GM19238 (cell line): ENCODE data around the gene TMEM62.
"Not testable (repeated sequence)": the region's sequence is repeated elsewhere in the genome, so short reads cannot be mapped to it uniquely, and the experiment has no call there.

ENCODE experiments used
- DNase-seq: peaks from one replicate; pipeline ENCODE4 v3.0.0; 2011; ENCODE audit warnings: low spot score; ENCODE audit not compliant: insufficient read length

TMEM62 gene

GRCh38 chr15:43208052-43209002 is 74.9 kb downstream of the TMEM62 start:
- no peak for DNase-seq

- no peak for DNase-seq
Measured at GRCh38 chr15:43209059-43209824, 75.9 kb downstream of the TMEM62 start.

- no peak for DNase-seq
Measured at GRCh38 chr15:43210172-43210745, 76.9 kb downstream of the TMEM62 start.

- no peak for DNase-seq
Measured at GRCh38 chr15:43210807-43211206, 77.4 kb downstream of the TMEM62 start.

GRCh38 chr15:43211224-43211735 is 77.9 kb downstream of the TMEM62 start:
- DNase-seq, result no peak

- no peak for DNase-seq
Measured at GRCh38 chr15:43212299-43212698, 78.9 kb downstream of the TMEM62 start.

GRCh38 chr15:43212951-43213350 is 79.6 kb downstream of the TMEM62 start:
- no peak for DNase-seq

- no peak for DNase-seq
Measured at GRCh38 chr15:43213466-43213865, 80.1 kb downstream of the TMEM62 start.

- DNase-seq, result no peak
Measured at GRCh38 chr15:43214169-43214568, 80.8 kb downstream of the TMEM62 start.

- DNase-seq, result no peak
Measured at GRCh38 chr15:43214592-43215295, 81.4 kb downstream of the TMEM62 start.

GRCh38 chr15:43215961-43216360 is 82.6 kb downstream of the TMEM62 start:
- DNase-seq, result no peak

GRCh38 chr15:43218908-43219706 is 85.7 kb downstream of the TMEM62 start:
- no peak for DNase-seq

- DNase-seq, result no peak
Measured at GRCh38 chr15:43219929-43220928, 86.8 kb downstream of the TMEM62 start.

- DNase-seq, result no peak
Measured at GRCh38 chr15:43220991-43221403, 87.6 kb downstream of the TMEM62 start, which contains the start of gene EPB42. Gene EPB42 (minus strand): TSS chr15:43221018. CDS start chr15:43220825, 193 bp downstream.

- DNase-seq, result no peak
Measured at GRCh38 chr15:43221422-43221821, 88.0 kb downstream of the TMEM62 start.

- peak; percentile 60 for DNase-seq
Measured at GRCh38 chr15:43225201-43225949, 92.0 kb downstream of the TMEM62 start.

GRCh38 chr15:43225950-43226255 is 92.5 kb downstream of the TMEM62 start:
- DNase-seq, result not testable (repeated sequence)
